GM19467 (cell line): ENCODE measurements around the gene FMNL2.

Experiments used
- ATAC-seq: cut with Tn5 transposase; IDR thresholded peaks from one replicate; pipeline ENCODE4 v1.9.1; 2021; ENCODE audit warnings: mild to moderate bottlenecking, moderate library complexity; ENCODE audit not compliant: unreplicated experiment

FMNL2 gene

GRCh38 chr2:152444448-152444847 is 109.5 kb downstream of the FMNL2 start:
- ATAC-seq, result no peak

DNA sequence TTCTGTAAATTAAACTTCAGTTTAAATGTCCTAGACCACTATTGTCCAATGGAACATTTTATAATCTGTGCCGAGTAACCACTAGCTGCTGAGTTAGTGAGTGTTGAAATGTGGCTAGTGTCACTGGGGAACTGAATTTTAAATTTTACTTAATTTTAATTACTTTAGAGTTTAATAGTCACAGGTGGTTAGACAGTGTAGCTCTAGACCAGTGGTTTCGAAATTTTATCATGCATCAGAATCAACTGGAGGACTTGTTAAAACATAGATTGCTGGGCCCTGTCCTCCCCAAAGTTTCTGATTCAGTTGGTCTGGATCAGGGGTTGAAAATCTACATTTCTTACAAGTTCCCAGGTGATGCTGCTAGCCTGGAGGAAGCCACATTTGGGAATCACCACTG is 110.4 kb downstream of the FMNL2 start:
- no peak for ATAC-seq

DNA sequence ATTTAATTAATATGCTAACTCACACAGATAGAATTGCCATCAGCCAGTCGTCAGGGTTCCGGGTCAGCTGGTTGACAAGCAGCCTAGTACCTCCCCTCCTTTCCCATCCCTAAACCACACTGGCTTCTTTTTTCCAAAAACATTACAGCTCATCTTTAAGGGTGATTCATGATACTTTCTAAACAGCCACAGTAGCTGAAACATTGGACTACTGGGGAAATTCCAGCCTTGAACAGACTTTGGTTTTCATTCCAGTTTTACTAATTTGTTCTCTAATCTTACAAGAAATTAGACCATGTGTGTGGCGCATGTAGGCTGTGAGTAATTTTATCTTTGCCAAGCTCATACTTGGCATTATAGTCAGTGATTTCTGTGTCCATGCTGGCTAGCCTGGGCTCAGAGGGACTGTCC is 110.8 kb downstream of the FMNL2 start:
- no peak for ATAC-seq

DNA sequence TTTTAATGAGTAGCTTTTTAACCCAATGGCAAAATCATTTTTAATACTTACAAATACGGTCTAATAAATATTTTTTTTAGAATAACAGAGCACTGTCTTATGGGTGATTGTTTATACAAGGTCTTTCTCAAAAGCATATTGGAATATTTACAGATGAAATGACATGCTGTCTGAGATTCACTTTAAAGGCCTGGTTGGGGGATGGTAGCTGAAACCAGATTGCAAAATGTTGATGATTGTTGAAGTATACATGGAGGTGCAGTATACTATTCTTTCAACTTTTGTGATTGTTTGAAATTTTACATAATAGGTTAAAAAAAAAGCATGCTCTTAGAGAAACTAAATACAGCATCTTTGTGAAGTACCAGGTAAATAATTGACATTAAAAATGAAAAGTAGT is 111.2 kb downstream of the FMNL2 start:
- no peak for ATAC-seq

- ATAC-seq, result no peak
Measured at GRCh38 chr2:152447897-152448296, 112.9 kb downstream of the FMNL2 start.

- ATAC-seq, result no peak
Measured at GRCh38 chr2:152448606-152449005, 113.6 kb downstream of the FMNL2 start.

- no peak for ATAC-seq
Measured at GRCh38 chr2:152449578-152449977, 114.6 kb downstream of the FMNL2 start.

GRCh38 chr2:152450176-152450575 is 115.2 kb downstream of the FMNL2 start:
- ATAC-seq, result no peak

GRCh38 chr2:152452256-152452973 is 117.4 kb downstream of the FMNL2 start:
- ATAC-seq, result no peak

DNA sequence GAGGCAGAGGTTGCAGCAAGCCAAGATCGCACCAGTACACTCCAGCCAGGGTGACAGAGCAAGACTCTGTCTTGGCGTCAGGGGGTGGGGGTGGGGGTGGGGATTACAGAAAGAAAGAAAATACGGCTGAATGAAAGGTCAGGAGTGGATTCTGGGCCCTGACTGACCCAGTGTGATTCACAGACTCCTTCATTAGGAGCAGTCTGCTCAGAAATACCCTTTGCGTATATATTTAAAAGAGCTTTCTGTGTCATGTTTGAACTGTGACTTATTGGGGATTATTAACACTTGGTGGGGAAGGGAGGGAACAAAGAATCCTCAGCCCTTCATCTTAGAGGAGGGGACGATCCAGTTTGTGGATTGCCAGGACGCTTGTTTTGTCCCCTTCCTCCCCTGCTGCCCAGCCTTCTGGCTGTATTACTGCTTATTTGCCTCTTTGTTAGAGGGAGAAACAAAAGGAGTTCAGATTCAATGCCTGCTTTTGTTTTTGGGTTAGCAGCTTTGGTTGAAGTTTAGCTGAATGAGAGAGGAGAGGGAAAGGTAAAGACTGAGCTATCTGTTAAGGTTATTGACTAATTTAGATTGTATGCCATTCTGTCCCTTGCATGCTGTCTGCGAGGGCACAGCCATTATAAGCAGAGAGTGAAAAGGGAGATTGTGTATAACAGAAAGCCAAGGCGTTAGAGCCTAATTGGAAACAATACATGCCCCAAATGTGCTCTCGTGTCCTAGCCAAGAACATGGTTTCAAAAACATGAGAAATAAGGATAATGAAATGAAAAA is 118.3 kb downstream of the FMNL2 start:
- ATAC-seq, result no peak

GRCh38 chr2:152454371-152454770 is 119.4 kb downstream of the FMNL2 start:
- no peak for ATAC-seq

DNA sequence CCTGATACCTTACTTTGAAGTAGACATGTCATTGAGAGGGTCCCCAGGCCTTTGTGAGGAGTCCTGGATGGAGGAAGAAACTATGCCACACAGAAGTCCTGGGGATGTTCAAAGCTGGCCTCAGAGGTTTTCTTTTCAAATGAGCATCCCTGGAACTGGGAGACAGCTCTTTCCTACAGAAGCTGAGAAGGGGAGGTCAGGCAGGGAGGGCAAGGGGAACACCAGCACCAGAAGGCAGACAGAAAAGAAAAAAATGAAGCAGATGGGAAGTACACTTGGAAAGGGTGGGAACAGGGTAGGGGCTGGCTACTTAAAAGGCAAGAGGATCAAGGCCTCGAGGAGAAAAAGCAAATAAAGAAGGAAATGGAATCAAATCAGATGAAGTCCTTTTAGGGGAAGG is 120.0 kb downstream of the FMNL2 start:
- no peak for ATAC-seq

DNA sequence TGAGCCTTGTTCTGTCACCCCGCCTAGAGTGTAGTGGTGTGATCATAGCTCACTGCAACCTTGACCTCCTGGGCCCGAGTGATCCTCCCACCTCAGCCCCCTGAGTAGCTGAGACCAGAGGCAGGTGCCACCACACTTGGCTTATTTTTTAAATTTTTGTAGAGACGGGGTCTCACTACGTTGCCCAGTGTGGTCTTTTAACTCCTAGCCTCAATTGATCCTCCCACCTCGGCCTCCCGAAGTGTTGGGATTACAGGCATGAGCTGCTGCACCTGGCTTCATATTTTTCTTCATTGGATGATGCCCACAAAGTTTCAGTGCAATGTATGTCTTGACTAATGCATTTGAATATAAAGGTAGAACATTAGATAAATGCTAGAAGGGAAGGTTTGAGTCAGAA is 120.8 kb downstream of the FMNL2 start:
- no peak for ATAC-seq

GRCh38 chr2:152456262-152456661 is 121.3 kb downstream of the FMNL2 start:
- no peak for ATAC-seq

DNA sequence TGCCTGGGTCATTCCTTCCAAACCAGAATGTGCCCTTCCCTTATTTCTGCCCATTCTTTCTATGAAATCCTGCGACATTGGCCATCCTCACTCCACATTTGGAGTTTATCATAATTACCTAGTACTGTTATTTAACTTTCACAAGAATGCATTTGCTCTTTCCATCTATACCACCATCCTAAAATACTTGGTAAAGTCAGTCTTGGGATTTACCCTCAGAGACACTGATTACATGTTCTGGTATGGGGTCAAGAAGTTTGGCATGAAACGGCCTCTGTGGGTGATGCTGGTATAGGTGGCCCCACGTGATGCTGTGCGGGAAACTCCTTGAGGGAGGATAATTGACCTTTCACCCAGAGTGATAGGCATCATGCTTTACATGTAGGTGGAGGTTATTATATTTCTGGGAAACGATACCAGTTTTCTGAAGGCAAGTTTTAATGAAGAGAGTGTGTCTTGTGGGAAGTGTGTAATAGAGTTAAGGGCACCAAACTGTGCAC is 123.5 kb downstream of the FMNL2 start:
- ATAC-seq, result no peak

GRCh38 chr2:152459091-152459490 is 124.1 kb downstream of the FMNL2 start:
- no peak for ATAC-seq

DNA sequence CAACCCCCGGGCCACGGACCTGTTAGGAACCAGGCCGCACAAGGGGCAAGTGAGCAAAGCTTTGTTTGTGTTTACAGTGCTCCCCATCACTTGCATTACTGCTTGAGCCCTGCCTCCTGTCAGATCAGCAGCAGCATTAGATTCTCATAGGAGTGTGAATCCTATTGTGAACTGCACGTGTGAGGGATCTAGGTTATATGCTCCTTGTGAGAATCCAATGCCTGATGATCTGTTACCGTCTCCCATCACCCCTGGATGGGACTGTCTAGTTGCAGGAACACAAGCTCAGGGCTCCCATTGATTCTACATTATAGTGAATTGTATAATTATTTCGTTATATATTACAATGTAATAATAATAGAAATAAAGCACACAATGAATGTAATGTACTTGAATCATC is 125.6 kb downstream of the FMNL2 start:
- no peak for ATAC-seq

DNA sequence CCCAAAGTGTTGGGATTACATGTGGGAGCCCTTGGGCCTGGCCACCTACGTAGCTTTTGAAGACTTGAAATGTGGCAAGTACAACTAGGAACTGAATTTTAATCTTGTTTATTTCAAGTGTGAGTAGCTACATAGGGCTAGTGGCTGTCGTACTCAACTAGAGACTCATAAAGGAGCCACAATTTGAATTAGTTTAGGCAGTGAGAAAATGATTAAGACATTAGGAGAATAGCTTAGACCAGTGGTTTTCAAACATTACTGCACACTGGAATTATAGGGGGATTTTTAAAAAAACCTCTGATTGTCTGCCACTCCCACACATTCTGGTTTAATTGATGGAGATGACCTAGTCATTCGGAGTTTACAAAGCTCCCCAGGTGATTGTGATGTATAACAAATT is 127.1 kb downstream of the FMNL2 start:
- ATAC-seq, result no peak

GRCh38 chr2:152462779-152463178 is 127.8 kb downstream of the FMNL2 start:
- no peak for ATAC-seq

DNA sequence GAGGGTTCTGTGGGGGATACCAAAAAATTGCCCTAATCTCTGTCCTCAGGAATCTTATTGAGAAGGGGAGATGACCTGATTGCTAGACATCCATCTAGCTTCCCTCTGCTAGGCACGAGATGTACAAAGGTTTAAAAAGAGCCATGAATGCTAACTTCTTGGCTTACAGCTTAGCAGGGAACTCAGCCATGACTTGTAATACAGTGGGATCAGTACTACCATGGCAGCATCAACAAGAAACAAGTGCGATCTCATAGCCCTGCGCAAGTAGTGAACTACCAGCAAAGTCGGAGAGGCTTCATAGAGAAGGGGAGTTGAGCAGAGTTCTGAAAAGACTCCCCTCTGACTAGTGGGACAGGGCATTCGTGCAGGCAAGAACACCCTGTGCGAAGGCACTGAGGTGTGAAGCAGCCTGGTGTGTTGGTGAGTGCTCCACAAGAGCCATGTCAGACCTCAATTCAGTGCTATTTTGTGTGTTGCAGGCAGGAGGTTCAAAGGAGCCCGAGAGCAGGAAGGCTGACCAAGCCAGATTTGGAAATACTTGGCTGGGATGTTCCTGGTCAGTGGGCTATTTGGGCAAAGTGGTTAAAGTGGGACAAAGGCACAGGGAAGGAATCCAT is 130.0 kb downstream of the FMNL2 start:
- no peak for ATAC-seq

DNA sequence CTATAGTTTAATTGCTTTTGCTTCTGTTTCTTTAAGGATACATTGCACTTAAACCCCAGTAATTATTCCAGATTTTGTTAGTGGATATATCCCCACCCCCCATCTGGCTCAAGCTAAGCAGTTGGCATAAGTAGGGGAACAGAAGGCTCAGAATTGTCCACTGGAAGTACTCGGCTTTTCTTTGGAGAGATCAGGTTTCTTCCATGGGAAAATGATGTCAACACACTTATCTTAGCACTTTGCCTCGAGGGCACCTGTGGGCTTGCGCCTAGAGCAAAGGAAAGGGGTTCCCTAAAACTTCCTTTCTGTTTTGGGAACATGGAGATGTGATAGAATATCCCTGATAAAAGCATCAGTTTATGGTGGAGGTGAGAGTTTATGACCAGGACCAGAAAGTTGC is 130.6 kb downstream of the FMNL2 start:
- no peak for ATAC-seq

DNA sequence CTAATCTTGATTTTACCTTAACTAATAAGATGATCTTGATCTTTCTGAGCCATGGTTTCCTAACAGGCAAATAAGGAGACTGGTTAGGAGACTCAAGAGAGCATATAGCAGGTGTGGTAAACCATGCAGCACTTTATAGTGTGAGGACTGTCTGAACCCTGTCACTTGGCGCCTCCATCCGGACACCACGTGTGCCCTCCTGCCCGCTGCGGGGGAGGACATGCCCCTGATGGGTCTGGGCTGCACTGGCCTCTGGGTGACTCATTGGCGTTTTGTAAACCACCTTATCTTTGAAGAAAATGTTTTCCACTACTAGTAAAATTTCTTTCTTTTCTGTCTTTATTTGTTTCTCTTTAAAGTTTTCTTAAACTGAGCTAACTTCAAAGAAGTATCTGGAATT is 131.1 kb downstream of the FMNL2 start:
- ATAC-seq, result no peak
